GM19351 (cell line): ENCODE results near the gene CCM2.

Experiments used
- ATAC-seq: cut with Tn5 transposase; IDR thresholded peaks from one replicate; pipeline ENCODE4 v1.9.1; 2021; ENCODE audit warnings: mild to moderate bottlenecking, moderate library complexity; ENCODE audit not compliant: unreplicated experiment

CCM2 gene

DNA sequence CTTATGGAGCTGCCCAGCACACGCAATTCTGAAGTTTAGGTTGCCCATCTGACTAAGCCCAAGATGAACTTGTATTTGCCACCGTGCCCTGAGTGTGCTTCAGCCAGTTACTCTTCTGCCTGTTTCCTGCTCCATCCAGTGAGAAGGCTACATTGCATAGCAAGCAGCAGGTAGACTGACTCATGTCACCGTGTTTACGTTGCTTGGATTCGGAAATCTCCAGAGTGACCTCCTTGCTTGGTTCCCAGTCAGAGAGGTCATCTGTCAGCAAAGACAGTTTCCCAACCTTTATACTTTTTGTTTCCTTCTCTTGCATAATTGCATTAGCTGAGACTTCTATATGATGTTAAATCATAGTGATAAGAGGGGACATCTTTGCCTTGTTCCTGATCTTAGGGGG is 57.9 kb downstream of the CCM2 start:
- no peak for ATAC-seq

DNA sequence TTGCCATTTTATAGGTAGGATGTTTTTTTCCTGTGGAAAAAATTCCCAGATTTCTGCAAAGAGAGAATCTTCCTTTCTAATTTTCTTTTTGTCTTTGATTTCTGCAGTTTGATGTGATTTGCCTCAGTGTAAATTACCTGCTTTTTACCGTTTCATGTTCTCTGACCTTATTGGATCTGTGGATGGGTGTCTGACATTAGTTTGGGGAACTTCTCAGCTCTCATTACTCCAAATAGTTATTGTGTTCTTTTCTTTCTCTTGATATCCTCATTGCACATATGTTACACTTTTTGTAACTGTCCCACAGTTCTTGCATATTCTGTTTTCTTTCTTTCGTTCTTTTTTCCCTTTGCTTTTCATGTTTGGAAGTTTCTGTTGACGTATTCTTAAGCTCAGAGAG is 60.3 kb downstream of the CCM2 start:
- no peak for ATAC-seq

DNA sequence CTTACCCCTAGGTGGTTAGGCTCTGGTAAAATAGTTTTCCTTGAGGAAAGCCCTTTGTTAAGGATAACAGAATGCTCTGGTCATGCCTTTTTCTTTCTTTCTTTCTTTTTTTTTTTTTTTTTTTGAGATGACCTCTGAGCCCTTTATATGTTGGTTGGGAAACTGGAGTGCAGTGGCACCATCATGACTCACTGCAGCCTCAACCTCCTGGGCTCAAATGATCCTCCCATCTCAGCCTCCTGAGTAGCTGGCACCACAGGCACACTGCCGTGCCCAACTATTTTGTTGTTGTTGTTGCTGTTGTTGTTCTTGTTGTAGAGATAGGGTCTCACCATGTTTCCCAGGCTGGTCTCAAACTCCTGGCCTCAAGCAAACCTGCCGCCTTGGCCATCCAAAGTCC is 61.4 kb downstream of the CCM2 start:
- no peak for ATAC-seq

DNA sequence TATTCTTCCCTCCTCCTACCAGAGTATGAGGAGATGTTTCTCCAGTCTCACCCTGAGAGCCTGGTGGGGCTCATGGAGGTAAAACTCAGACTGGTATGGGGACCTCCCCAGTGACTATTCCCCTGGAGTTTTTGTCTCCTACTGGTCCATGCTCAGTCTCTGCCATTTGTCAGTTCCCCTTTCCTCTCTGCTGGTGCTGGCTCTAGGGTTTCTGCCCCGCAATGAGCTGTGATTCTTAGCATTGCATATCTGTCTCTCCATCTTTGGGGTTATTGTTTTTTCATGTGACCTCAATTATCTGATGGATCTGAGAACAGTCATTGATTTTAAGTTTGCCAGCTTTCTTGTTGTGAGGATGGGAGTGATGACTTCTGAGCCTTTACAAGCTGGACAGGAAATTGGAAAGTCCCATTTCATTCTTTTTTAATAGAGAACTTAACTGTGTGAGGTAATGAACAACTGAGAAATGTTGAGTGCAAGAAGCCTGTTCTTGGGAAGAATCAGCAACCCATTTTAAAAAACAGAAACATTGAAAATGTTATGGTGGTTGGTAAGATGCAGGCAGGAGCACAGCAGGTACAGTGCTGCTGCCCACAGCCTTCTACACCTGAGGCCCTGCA is 61.9 kb downstream of the CCM2 start:
- ATAC-seq, result no peak

DNA sequence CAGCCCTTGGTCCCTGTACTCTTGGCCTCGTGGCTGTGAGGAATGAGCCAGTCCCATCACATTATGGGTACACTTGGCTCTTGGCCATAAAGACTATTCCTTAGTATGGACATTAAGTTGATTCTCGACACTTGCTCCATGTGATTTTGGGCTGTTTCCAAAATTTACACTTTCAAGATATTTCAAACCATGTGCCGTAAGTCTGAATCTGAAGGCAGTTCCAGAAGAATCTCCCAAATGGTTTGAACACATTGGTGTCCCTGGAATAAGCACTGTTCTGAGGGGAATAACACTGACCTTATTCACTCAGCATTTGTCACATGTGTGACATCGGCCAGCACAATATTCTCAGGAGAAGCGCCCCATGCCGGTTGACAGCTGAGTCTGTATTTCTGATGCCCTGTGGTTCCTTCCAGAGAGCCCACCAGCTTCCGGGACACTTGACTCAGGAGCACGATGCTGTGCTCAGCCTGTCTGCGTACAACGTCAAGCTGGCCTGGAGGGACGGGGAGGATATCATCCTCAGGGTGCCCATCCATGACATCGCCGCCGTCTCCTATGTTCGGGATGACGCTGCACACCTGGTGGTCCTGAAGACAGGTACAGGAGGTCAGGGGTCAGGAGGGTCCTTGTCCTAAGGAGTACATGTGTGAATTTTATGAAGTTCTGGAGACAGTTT is 64.2 kb downstream of the CCM2 start:
- ATAC-seq, result no peak

DNA sequence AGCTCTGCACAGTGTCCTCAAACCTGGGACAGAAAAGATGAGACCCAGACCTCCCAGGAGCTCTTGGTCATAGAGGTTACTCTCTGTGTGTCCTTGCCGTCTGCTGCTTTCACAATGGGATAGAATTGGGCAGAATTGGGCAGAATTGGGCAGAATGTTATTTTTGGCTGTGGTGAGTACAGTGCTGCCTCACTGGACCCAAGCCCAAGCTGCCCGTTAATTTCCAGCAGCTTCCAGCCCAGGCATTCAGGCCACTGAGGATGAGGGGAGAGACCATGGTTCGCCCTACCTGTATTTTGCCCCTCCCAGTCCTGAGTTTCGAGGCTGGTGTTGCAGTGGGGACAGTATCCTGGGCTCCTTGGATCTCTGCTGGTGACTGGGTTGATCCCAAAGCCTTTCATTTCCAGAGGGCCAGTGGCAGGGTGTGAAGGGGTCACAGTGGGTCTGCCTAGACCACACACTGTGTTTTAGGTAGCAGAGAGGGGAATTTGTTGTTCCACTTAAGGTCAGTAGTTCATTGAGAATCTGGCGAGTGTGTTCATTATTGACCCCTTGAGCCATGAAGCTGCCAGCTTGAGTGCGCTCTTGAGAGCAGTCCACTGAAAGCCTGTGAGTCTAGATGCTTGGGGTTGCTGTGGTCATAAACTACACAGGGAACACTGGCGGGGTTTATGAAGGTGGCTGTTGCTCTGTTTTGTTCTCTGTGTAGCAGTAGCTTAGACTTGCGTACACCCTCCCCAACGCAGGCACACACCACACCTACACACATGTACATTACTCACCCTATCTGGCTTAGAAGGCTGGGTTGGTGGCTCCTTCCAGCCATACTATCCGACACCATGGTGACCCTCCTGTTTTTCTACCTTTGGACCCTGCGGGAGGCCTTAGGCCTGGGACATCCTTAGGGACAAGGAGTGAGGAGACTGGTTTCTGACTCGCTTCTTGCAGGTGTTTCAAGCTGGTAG is 65.3 kb downstream of the CCM2 start:
- no peak for ATAC-seq

DNA sequence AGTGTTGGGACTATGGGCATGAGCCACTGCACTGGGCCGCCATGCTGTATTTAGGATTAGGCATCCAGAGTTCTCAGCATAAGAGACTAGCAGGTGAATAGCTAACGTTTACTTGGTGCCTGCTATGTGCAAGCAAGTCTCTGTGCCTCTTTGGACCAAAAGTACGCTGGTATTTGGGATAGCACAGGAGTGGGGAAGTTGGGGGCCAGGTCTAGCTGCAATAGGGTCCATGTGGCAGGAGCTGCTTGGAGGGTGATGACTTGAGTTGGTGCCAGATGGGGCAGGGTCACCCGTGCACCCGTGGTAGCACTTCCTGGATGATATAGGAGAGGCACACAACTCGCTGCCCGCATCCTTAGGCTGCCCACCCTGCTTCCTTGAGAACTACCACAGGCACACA is 66.4 kb downstream of the CCM2 start:
- no peak for ATAC-seq

DNA sequence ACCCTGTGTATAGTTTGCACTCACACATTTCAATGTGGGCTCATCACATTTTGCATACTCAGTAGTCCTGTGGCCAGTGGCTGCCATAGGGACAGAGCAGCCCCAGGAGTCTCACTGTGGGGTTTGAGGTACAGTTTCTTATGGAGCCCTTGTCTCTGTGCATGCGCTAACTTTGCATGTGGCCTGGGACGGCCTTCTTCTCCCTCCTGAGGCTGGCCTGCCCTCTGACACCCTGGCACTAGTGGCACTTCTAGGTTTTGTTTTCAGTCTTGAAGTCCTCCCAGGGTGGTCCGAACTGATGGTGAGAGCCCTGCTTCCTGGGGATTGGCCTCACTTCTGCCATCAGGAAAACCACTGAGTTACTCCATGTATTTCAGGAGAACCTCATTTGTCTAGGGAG is 67.6 kb downstream of the CCM2 start:
- ATAC-seq, result no peak

DNA sequence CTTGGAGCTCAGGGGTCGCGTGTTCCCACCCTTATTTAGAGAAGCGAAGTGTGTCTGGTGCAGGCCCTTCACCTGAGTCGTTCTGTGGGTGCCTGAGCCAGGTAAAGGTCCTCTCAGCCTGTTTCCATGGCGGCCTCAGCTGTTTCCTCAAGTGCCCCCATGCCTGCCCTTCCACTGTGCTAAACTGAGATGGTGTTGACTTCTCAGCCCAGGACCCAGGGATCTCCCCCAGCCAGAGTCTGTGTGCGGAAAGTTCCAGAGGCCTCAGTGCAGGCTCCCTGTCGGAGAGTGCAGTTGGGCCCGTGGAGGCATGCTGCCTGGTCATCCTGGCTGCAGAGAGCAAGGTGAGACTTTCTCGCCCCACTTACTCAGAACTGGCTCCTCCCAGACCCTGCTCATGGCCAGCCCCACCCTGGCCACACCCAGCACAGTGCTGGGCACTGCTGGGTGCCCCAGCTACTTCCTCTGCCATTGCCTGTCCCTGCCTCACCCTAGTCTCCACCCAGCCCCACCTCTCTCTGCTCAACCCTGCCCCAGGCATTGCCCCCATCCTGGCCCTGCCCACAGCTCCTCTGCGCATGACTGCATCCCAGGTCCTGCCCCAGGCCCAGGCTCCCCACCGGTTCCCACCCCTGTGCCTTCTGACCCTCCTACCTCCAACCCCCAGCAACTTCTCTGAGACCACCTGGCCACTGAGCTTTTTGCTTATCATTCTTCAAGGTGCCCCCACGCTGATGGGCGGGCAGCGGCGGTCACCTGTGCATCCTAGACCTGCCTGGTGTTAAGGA is 68.4 kb downstream of the CCM2 start:
- ATAC-seq, result no peak

DNA sequence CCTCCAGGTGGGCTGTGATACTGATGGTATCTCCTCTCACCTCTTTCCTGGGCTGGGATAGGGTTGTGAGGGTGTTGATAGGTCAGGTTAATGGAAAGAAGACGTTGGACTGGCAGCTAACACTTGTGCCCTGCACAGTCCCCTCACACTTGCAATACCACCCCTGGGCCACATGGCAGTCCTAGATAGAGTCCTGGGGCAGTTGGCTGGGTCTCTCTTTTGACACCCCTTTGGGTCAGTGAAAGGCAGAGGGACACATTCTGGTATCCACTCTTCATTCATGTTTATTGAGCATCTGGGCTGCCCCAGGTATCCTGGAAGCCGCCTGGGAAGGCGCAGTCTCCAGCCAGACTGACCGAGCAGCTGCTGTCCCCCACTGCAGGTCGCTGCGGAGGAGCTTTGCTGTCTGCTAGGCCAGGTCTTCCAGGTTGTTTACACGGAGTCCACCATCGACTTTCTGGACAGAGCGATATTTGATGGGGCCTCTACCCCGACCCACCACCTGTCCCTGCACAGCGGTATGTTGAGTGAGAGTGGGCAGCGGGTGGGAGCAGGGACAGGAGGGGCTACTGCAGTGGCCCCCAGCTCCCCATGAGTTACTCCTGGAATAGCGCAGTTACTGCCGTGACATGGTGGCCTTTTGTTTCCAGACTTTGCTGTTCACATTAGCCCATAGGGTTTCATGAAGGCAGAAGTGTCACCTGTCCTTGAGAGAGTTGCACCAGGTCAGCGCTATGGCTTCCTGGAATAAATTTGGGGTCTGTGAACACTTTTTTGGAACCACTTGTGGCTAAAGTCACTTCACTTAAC is 69.6 kb downstream of the CCM2 start:
- ATAC-seq, result no peak

DNA sequence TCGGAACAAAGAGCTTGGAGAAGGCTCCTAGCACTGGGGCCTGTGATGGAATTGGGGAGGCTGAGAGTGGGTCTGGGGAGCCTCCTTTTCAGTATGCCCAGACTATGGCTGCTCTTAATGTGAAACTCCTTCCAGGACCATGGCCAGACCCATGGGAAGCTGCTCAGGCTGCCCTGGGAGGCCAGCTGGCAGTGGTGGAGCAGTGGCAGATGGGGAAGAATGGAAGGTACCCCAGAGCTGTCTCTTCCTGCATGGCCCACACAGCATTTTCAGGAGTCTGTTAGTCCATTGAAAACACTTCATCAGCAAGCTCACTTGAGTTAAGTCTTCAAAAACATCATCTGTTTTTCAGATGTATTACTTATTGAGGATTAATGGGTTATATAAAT is 70.2 kb downstream of the CCM2 start:
- ATAC-seq, result no peak

DNA sequence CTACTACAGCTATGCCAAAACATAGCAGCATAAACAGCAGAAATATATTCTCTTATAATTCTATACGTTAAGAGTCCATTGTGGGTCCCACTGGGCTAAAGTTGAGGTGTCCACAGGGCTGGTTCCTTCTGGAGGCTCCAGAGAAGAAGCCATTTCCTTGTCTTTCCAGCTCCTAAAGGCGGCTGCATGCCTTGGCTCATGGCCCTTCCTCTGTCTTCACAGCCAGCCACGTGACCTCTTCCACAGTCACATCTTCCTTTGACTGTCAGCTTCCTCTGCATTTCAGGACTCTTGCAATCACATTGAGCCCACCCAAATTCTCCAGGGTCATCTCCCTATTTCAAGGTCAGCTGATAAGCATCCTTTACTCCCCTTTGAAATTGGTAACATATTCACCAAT is 71.5 kb downstream of the CCM2 start:
- no peak for ATAC-seq

DNA sequence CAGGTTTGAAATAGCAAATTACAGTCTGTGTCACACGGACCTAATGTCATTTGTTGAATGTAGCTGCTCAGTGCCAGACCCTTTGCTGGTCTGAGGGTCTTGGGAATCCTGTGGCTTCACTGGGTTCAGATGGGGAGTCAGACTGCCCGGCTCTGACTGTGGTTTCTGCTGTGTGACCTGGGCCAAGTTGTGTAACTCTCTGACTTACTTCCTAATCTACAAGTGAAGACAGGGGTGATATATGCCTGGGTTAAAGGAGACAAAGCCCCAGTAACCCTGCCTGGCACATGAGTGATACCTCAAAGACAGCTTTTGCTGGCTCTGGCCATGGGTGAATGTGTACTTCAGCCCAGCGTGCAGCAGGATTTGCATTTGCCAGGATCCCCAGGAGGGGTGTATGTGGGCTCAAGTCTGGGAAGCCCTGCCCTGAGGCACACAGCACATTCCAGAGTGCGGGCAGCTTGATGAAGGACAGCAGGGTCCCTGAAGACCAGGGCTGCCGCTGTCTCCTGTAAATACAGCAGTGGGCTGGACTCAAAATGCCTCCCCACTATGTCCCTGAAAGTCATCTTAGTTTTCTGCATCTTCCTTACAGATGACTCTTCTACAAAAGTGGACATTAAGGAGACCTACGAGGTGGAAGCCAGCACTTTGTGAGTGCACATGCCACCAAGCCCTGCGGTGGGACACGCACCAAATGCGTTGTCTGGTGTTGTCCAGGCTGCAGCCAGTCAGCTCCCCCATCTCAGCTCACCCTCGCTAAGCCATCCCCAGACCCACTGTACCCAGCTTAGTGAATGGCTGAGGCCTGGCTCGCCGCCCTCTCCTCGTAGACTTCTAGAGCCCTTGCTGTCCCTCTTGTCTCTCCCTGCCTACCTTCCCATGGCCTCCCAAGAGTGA is 72.4 kb downstream of the CCM2 start:
- no peak for ATAC-seq

DNA sequence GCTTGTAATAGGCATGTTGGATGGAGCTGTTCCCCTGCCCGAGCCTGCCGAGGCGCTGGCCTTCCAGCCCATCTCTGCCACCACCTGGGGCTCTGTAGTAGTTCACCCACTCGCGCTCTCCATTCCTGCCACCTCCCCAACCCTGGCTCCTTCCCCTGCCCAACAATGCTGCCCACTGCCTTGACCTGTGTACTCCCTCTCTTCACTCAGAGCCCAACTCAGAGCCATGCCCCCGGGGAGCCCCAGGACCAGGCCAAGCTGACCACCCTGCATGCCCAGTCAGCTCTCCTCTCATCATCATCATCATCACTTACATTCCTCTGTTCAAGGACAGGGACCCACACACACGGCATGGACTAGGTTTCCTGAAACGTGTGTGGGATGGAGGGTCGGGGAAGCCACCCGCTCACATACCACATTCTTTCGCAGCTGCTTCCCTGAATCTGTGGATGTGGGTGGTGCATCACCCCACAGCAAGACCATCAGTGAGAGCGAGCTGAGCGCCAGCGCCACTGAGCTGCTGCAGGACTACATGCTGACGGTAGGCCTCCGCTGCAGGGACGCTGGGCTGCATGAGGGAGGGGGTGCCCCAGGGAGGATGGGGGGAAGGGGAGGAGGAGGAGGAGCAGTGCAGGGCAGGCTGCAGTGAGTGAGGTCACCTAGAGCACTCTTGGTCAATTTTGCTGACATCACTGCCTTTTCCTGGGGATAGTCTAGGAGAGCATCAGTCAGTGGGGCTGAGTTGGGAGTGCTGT is 73.2 kb downstream of the CCM2 start:
- ATAC-seq, result no peak

DNA sequence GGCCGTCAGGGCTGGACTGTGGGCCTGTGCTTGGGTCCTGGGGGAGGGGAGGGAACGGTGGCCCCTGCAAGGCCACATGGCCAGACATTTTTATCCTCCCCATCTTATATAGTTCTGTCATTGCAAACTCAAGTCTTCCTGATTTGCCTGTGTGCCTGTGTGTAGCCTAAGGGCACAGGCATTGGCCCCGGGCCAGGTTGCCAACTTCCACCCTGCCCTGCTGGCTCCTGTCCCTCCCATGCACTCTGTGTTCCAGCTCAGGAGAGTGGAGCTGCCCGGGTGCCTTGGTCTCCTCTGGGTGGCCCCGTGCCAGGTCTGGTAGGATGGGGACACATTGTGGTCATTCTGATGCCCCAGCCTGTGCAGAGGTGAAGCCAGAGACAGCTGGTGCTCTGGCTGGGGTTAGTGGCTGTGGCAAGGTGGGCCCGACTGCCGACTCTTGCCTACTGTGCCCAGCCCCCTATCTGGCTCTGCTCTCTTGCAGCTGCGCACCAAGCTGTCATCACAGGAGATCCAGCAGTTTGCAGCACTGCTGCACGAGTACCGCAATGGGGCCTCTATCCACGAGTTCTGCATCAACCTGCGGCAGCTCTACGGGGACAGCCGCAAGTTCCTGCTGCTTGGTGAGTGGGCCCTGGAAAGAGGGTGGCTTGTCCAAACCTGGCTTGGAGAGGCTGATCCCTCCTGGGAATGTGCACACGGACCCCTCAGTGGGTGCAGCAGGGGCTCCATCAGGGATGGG is 74.0 kb downstream of the CCM2 start:
- no peak for ATAC-seq

DNA sequence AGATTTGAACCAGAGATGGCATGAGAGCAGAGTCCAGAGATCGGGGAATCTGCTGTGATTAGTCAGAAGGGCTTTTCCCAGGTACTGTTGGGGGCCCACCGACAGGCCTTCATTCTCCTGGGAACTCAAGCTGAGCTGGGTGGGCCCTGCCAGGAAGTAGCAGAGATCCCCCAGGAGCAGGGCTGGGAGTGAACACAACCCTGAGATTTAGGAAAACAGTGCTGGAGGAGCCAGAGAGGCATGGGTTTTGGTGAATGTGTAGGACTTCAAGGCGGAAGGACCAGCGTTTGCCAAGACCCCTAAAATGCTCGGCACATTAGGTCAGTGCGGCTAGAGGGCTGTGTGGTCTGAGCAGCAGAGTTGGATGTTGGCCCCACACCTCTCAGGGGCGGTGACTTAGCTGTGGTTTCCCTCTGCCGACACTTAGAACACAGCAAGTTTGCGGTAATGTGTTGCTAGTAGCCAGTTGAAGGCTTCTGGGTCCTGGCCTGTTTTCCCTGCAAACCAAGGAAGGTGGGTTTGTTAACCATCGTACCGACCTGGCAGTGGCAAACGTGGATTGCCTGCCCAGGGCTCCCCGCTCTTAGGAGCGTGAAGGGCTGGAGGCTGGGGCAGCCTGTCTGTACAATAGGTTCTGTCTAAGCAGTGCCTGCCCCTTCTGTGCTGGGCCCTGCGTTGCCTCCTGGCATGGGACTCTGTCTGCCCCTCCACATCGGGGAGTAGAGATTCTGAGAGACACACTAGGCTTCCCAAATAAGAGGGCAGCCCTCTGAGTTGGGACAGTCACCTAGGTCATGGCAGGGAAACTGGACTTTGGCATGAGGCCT is 74.7 kb downstream of the CCM2 start:
- no peak for ATAC-seq

DNA sequence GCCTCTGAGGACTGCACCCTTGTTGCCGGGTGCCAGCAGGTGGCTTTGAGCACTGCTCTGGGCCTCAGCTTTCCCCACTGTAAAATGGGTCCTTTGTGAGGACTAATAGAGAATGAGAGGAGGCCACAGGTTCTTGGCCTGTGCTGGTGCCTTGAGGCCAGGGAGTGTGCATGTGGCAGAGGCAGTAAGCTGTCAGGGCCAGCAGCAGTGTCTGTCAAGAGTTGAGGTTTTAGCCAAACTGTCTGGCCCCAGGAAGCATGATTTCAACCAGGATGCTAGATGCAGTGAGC is 75.3 kb downstream of the CCM2 start:
- ATAC-seq, result no peak
